ENCODE measurements around the gene SYNGR2.

GRCh38 chr17:78185981-78186691 lies 17.8 kb downstream of the SYNGR2 start:
- no peak for TF ChIP-seq CTCF (IDR thresholded peaks at IDR 0.05; ENCODE audit: insufficient read depth, low read length)
- no peak for TF ChIP-seq POLR2AphosphoS5 (IDR thresholded peaks at IDR 0.05; ENCODE audit: low read depth)
- TF ChIP-seq REST (IDR thresholded peaks at IDR 0.05; ENCODE audit: insufficient replicate concordance, low read depth), result no peak
